K562 (cell line): Measurements from ENCODE around the gene GRK1. TPM values are rescaled to one million over a fixed set of nuclear protein-coding genes. Genes with fewer than 3 reads are reported as not detected.

Source experiments
- ATAC-seq: fragments of 200-7000 bp; cut with Tn5 transposase; 3 replicates; pipeline ENCODE4 v1.9.1; 2020; ENCODE audit warnings: moderate library complexity
- BruUV-seq: library from RNA; stranded (reverse); fragments of 400-500 nt; replicated peaks from 2 replicates; lab custom pipeline; 2021; lab: Mats Ljungman, UMichigan
- CTCF ChIA-PET: fragments of 300-600 bp; formaldehyde crosslinking; extraction: SDS; loops from one replicate; lab custom pipeline; 2021; ENCODE audit warnings: low intra/inter-chr PET ratio; lab: Yijun Ruan, JAX
- POLR2A ChIA-PET: fragments of 300-600, 350-650 bp; sonication (Branson Sonifier 250); formaldehyde crosslinking; extraction: SDS; loops from one replicate; lab custom pipeline; 2021; ENCODE audit warnings: antibody characterized with exemption, inconsistent platforms; lab: Yijun Ruan, JAX
- DNase-seq, 4 experiments: peaks; one replicate each; pipeline versions ENCODE4 v3.0.0 to v3.0.0-alpha.2; 2011 to 2018; ENCODE audit warnings: low spot score in 3 of 4, mixed read lengths in 3 of 4; ENCODE audit errors: extremely low read depth in 1 of 4
- FAIRE-seq: peaks from 2 replicates; lab custom pipeline; 2011; peaks lifted over from hg19 to GRCh38; lab: Jason Lieb, UNC
- H2AFZ ChIP-seq: 2 replicates; pipeline ENCODE4 v1.6.0; 2011; ENCODE audit warnings: low read depth, low read length, control low read depth, inconsistent platforms
- H3K27ac ChIP-seq: fragments of 200-600 bp; 3 replicates; pipeline ENCODE4 v1.8.0; 2011; ENCODE audit warnings: low read depth, mild to moderate bottlenecking, control low read depth, inconsistent platforms, low read length, moderate library complexity, mixed read lengths; ENCODE audit errors: extremely low read depth
- H3K27me3 ChIP-seq, 2 experiments: fragments of 300-600 bp in 1 of 2; 2 replicates in 1 of 2; 3 replicates in 1 of 2; pipeline versions ENCODE4 v1.6.0 to v1.8.0; 2011; ENCODE audit warnings: inconsistent platforms in 2 of 2, low read length in 2 of 2, mild to moderate bottlenecking in 1 of 2, mixed read lengths in 1 of 2, moderate library complexity in 1 of 2; ENCODE audit not compliant: control insufficient read depth in 2 of 2, insufficient read depth in 2 of 2
- H3K36me3 ChIP-seq: fragments of 300-600 bp; 3 replicates; pipeline ENCODE4 v1.8.0; 2011; ENCODE audit warnings: mild to moderate bottlenecking, low read length, inconsistent platforms; ENCODE audit not compliant: control insufficient read depth, insufficient read depth
- H3K4me1 ChIP-seq, 2 experiments: fragments of 200-600 bp in 1 of 2; replicated peaks in 1 of 2; 2 replicates in 1 of 2; 3 replicates in 1 of 2; pipeline versions ENCODE4 v1.5.1 to v1.8.0; 2011; ENCODE audit warnings: inconsistent platforms in 2 of 2, low read length in 2 of 2, mild to moderate bottlenecking in 1 of 2, mixed read lengths in 1 of 2, moderate library complexity in 1 of 2; ENCODE audit not compliant: control insufficient read depth in 2 of 2, insufficient read depth in 2 of 2
- H3K4me2 ChIP-seq: 2 replicates; pipeline ENCODE4 v1.6.1; 2011; ENCODE audit warnings: low read length, control low read depth, inconsistent platforms, mixed read lengths; ENCODE audit not compliant: insufficient read depth
- H3K4me3 ChIP-seq: fragments of 200-600 bp; sonication (generic), shearing (Covaris generic); 2 replicates; pipeline ENCODE4 v1.5.1; 2016; ENCODE audit warnings: control low read depth, inconsistent platforms
- H3K79me2 ChIP-seq: fragments of 200-600 bp; 3 replicates; pipeline ENCODE4 v1.8.0; 2011; ENCODE audit warnings: low read length, inconsistent platforms; ENCODE audit not compliant: control insufficient read depth, insufficient read depth
- H3K9ac ChIP-seq, 2 experiments: 2 replicates each; pipeline versions ENCODE4 v1.6.0 to v1.6.1; 2011; ENCODE audit warnings: low read depth in 2 of 2, low read length in 2 of 2, control low read depth in 1 of 2, inconsistent platforms in 1 of 2, mild to moderate bottlenecking in 1 of 2, mixed read lengths in 1 of 2; ENCODE audit not compliant: insufficient read depth in 1 of 2
- H3K9me1 ChIP-seq: one replicate; pipeline ENCODE4 v1.6.0; 2011; ENCODE audit warnings: inconsistent platforms, mild to moderate bottlenecking, low read length, moderate library complexity; ENCODE audit not compliant: control insufficient read depth, insufficient read depth
- H3K9me3 ChIP-seq: replicated peaks from 2 replicates; pipeline ENCODE4 v1.5.1; 2011; ENCODE audit warnings: low read depth, low read length, inconsistent platforms; ENCODE audit not compliant: control insufficient read depth, insufficient read depth
- H4K20me1 ChIP-seq: replicated peaks from 2 replicates; pipeline ENCODE4 v1.6.1; 2011; ENCODE audit warnings: low read length, inconsistent platforms, mixed read lengths; ENCODE audit not compliant: control insufficient read depth, insufficient read depth
- ELF2 ChIP-seq: fragments of 250-450 bp; sonication (Bioruptor Pico); IDR thresholded peaks from 2 replicates; pipeline ENCODE4 v1.5.0; 2021; ENCODE audit warnings: mild to moderate bottlenecking
- ESRRB ChIP-seq: fragments of 250-450 bp; sonication (Bioruptor Pico); IDR thresholded peaks from 2 replicates; pipeline ENCODE4 v1.5.0; 2020; ENCODE audit warnings: mild to moderate bottlenecking, moderate library complexity, borderline replicate concordance
- MYBL2 ChIP-seq, 2 experiments: fragments of 450-650 bp in 1 of 2; sonication (generic) in 1 of 2; formaldehyde crosslinking in 1 of 2; IDR thresholded peaks; 2 replicates each; pipeline versions ENCODE4 v1.6.1 to v1.8.1; 2017 to 2022; ENCODE audit warnings: borderline replicate concordance in 1 of 2, inconsistent platforms in 1 of 2, low read depth in 1 of 2, mild to moderate bottlenecking in 1 of 2, missing genetic modification reagents in 1 of 2, moderate library complexity in 1 of 2
- POLR2B ChIP-seq: fragments of 450-650 bp; IDR thresholded peaks from 2 replicates; pipeline ENCODE4 v1.6.1; 2018; ENCODE audit warnings: low read depth; ENCODE audit not compliant: partially characterized antibody
- PTTG1 ChIP-seq: fragments of 450-650 bp; IDR thresholded peaks from 2 replicates; pipeline ENCODE4 v1.6.1; 2016; ENCODE audit warnings: low read depth, mild to moderate bottlenecking, missing genetic modification characterization, missing compliant biosample characterization
- RAD21 ChIP-seq, 2 experiments: fragments of 250-450 bp in 1 of 2; fragments of 450-650 bp in 1 of 2; sonication (Bioruptor Pico) in 1 of 2; formaldehyde crosslinking in 1 of 2; IDR thresholded peaks in 1 of 2; conservative IDR thresholded peaks in 1 of 2; 2 replicates each; pipeline versions ENCODE4 v1.4.0 to v1.8.0; 2020 to 2022; ENCODE audit warnings: mild to moderate bottlenecking in 2 of 2, moderate library complexity in 1 of 2
- RBM15 ChIP-seq: fragments of 200-400 bp; formaldehyde crosslinking; IDR thresholded peaks from 2 replicates; pipeline ENCODE4 v1.6.1; 2018; ENCODE audit warnings: mild to moderate bottlenecking, low read length, moderate library complexity; ENCODE audit not compliant: insufficient read depth
- SIN3A ChIP-seq, 2 experiments: fragments of 150-350 bp in 1 of 2; IDR thresholded peaks; 2 replicates each; pipeline ENCODE4 v1.6.1; 2011 to 2016; ENCODE audit warnings: borderline replicate concordance in 2 of 2, low read depth in 2 of 2, low read length in 2 of 2, mild to moderate bottlenecking in 2 of 2, moderate library complexity in 2 of 2; ENCODE audit not compliant: control insufficient read depth in 1 of 2
- SP2 ChIP-seq: IDR thresholded peaks from 2 replicates; pipeline ENCODE4 v1.6.1; 2011; ENCODE audit warnings: mild to moderate bottlenecking, low read depth, low read length, moderate library complexity; ENCODE audit not compliant: poor library complexity, severe bottlenecking; ENCODE audit errors: extremely low read depth
- TRIM24 ChIP-seq, 2 experiments: fragments of 450-650 bp; IDR thresholded peaks; 2 replicates each; pipeline ENCODE4 v1.6.1; 2016
- ZKSCAN8 ChIP-seq: fragments of 200-800 bp; sonication (Bioruptor generic); IDR thresholded peaks from 2 replicates; pipeline ENCODE4 v1.6.1; 2016; ENCODE audit warnings: missing genetic modification characterization, missing compliant biosample characterization
- ZNF77 ChIP-seq: fragments of 250-450 bp; sonication (Bioruptor Pico); IDR thresholded peaks from 2 replicates; pipeline ENCODE4 v1.5.0; 2020
- WGBS: fragments of 100-300 bp; shearing (Covaris generic); methylation state at CpG from one replicate; pipeline ENCODE4 v1.1.6; 2016; ENCODE audit warnings: low coverage, mixed read lengths; ENCODE audit not compliant: insufficient coverage; ENCODE audit errors: missing lambda C conversion rate; 5-methylcytosine and 5-hydroxymethylcytosine counted together
- in situ Hi-C: fragments of 300-500 bp; cut with MboI; formaldehyde crosslinking; loops from 4 replicates; pipeline ENCODE4 v1.15.0; 2018; ENCODE audit warnings: inconsistent platforms, mixed read lengths
- intact Hi-C: fragments of 100-400 bp; cut with micrococcal nuclease; formaldehyde crosslinking; loops from 2 replicates; pipeline ENCODE4 v1.14.2; 2022
- polyA plus RNA-seq, 8 experiments: library from polyadenylated mRNA; depleted of rRNA in 4 of 8; stranded (reverse) in 5 of 8; unstranded in 3 of 8; fragments of >200 nt; fragmentation: Nextera tagmentation in 2 of 8; fragmentation: Illumina TruSeq in 1 of 8; extraction: Ambion mirVana in 2 of 8; extraction: Trizol in 1 of 8; gene quantifications; 2 replicates each; pipeline versions ENCODE4 v1.2.1 to v1.2.3, GENCODE V29; 2011 to 2014; ENCODE audit warnings: inconsistent platforms in 1 of 8, missing spikeins in 1 of 8
- total RNA-seq, 7 experiments: library from RNA; depleted of rRNA in 6 of 7; stranded (reverse); fragments of >200 nt in 6 of 7; fragmentation: Illumina TruSeq in 2 of 7; extraction: Trizol in 2 of 7; gene quantifications; 2 replicates each; pipeline versions ENCODE4 v1.2.1 to v1.2.3, GENCODE V29; 2011 to 2021; ENCODE audit warnings: low replicate concordance in 1 of 7

GRK1 gene
- total and polyA plus RNA-seq, 9 of the 15 experiments (the other 6 are each of a cell fraction or from before 2014, with no cell fraction given) = 0.09 TPM; not detected in 8

GRCh38 chr13:113742445-113743120 lies 75.6 kb downstream of the GRK1 start:
- ChIA-PET POLR2A (no interaction called here), CTCF (no interaction called here)
- Histone ChIP-seq H3K9me1 (no peaks in the 10 kb centered on the region), H2AFZ (no peak overlapping the region), H3K4me3 (no peak overlapping the region), H3K36me3 (no peaks in the 10 kb centered on the region), H3K9me3 (no peaks in the 10 kb centered on the region), H3K79me2 (no peaks in the 10 kb centered on the region), H3K27me3 (peaks cover 13 to 61% of the 10 kb centered on the region in 2 experiments; a peak in 4 of 5 replicates), H3K4me1 (peaks cover 0 to 23% of the 10 kb centered on the region in 2 experiments; a peak in 2 of 5 replicates), H3K9ac (no peak overlapping the region), H3K27ac (no peak overlapping the region), H4K20me1 (peaks cover 7% of the 10 kb centered on the region; the same call in 1 of the 2 replicates), H3K4me2 (no peak overlapping the region)
- FAIRE-seq = no peak
- DNase-seq = no peak
- TF ChIP-seq ZNF77 (CRISPR knock-in tag) = no peak
- in situ Hi-C loops (loop anchor here (5.0 kb wide), 1 partner anchor 70 kb away; no protein-coding TSS in a partner anchor), intact Hi-C loops (no loop called here)
- no peak for ATAC-seq
- BruUV-seq = no TSS peak
- 5% methylated on average over 20 of the region's 21 CpGs for WGBS

- BruUV-seq = no TSS peak
- H3K4me1 ChIP-seq = peaks cover 4 to 29% of the 10 kb centered on the region in 2 experiments; a peak in 4 of 5 replicates
- WGBS = 8% methylated on average over 12 of the region's 24 CpGs
- TF ChIP-seq POLR2B = no peak
- no peak for TF ChIP-seq TRIM24 (IDR thresholded peaks at IDR 0.05)
- TF ChIP-seq PTTG1 = no peak
- no peak for TF ChIP-seq ESRRB
- no peak for TF ChIP-seq RBM15
- no peak for TF ChIP-seq SP2
- TF ChIP-seq ELF2 (CRISPR knock-in tag) = no peak
- no peak for TF ChIP-seq RAD21 (CRISPR knock-in tag; conservative IDR thresholded peaks at IDR 0.05 in 1 of 2, IDR thresholded peaks at IDR 0.05 in 1 of 2)
- TF ChIP-seq ZKSCAN8 (CRISPR knock-in tag) = no peak
- TF ChIP-seq MYBL2 (IDR thresholded peaks at IDR 0.05; ENCODE audit: low read depth) = no peak
- no peak for TF ChIP-seq MYBL2 (CRISPR knock-in tag; IDR thresholded peaks at IDR 0.05; ENCODE audit: borderline replicate concordance)
- TF ChIP-seq SIN3A (IDR thresholded peaks at IDR 0.05; ENCODE audit: borderline replicate concordance in 2 of 2, control insufficient read depth in 1 of 2, low read depth in 2 of 2, low read length in 2 of 2) = no peak
Observed at GRCh38 chr13:113743366-113744195, 76.6 kb downstream of the GRK1 start.

More at GRCh38 chr13:113743366-113744195, 76.6 kb downstream of the GRK1 start:
- H3K4me3 ChIP-seq = no peak overlapping the region
- POLR2A ChIA-PET = no interaction called here
- CTCF ChIA-PET = no interaction called here
- intact Hi-C loops (no loop called here), in situ Hi-C loops (loop anchor here (5.0 kb wide), 1 partner anchor 71 kb away; no protein-coding TSS in a partner anchor)
- no peak overlapping the region for H3K27ac ChIP-seq
- H3K9me1 ChIP-seq = no peaks in the 10 kb centered on the region
- H2AFZ ChIP-seq = no peak overlapping the region
- DNase-seq (no peak), ATAC-seq (no peak), FAIRE-seq (no peak)
- H3K36me3 ChIP-seq = no peaks in the 10 kb centered on the region
- H4K20me1 ChIP-seq = peaks cover 7% of the 10 kb centered on the region; the same call in 1 of the 2 replicates
- H3K4me2 ChIP-seq = no peak overlapping the region
- H3K9ac ChIP-seq = no peak overlapping the region
- no peaks in the 10 kb centered on the region for H3K9me3 ChIP-seq
- H3K27me3 ChIP-seq = peaks cover 10 to 71% of the 10 kb centered on the region in 2 experiments; a peak in 4 of 5 replicates
- no peaks in the 10 kb centered on the region for H3K79me2 ChIP-seq
